ENCODE measurements around the gene SMS.
A peak's percentile ranks its signal among the peaks of the same experiment; 100 is the strongest.

The SMS gene

GRCh38 chrX:21985332-21985777 is 44.8 kb downstream of the SMS start:
- H3K27me3 Mint-ChIP-seq = no peaks in the 10 kb centered on the region
- no peaks in the 10 kb centered on the region for H3K9me3 Mint-ChIP-seq
- peak; percentile 80 for ATAC-seq
- no peak overlapping the region for H3K27ac Mint-ChIP-seq
- peak; percentile 47 to 63 for DNase-seq
- no peak overlapping the region for H3K4me3 Mint-ChIP-seq
- H3K4me1 Mint-ChIP-seq = peaks cover 28% of the 10 kb centered on the region

- Mint-ChIP-seq H3K4me1 (peaks cover 40% of the 10 kb centered on the region), H3K27ac (no peak overlapping the region), H3K9me3 (no peaks in the 10 kb centered on the region), H3K4me3 (no peak overlapping the region), H3K27me3 (no peaks in the 10 kb centered on the region)
- ATAC-seq (no peak), DNase-seq (no peak)
These were observed 46.1 kb downstream of the SMS start for GRCh38 chrX:21986596-21986995.

- Mint-ChIP-seq H3K27ac (peak overlapping the region; percentile 77 to 99), H3K4me1 (peaks cover 61% of the 10 kb centered on the region), H3K4me3 (no peak overlapping the region), H3K27me3 (no peaks in the 10 kb centered on the region), H3K9me3 (no peaks in the 10 kb centered on the region)
- peak; percentile 42 to 57 for DNase-seq
- peak; percentile 86 for ATAC-seq
These were observed 48.9 kb downstream of the SMS start for GRCh38 chrX:21989384-21989783.

DNA sequence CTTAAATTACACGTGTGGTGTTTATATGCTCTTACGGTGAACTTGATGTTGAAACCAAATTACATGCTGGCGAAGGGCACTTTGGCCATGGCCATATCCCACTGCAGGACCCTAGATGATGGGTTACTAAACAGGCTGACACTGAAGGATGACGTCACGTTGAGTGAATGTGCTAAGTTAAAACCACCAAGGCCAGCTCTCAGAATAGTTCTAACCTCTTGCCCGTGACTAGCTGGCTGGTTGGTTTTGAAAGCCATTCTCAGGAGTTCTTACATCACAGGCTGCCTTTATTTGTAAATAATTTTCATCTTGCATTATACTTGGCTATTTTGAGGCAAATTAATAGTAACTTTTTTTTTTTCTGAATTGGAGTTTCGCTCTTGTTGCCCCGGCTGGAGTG is 50.3 kb downstream of the SMS start:
- no peak overlapping the region for H3K4me3 Mint-ChIP-seq
- H3K4me1 Mint-ChIP-seq = peaks cover 74% of the 10 kb centered on the region
- H3K27ac Mint-ChIP-seq = no peak overlapping the region

GRCh38 chrX:21991504-21991903 is 51.0 kb downstream of the SMS start:
- no peak for DNase-seq
- no peak for ATAC-seq
- H3K27ac Mint-ChIP-seq = peak overlapping the region in 1 of 2 donors; percentile 71
- no peaks in the 10 kb centered on the region for H3K9me3 Mint-ChIP-seq
- no peaks in the 10 kb centered on the region for H3K27me3 Mint-ChIP-seq
- H3K4me3 Mint-ChIP-seq = no peak overlapping the region
- H3K4me1 Mint-ChIP-seq = peaks cover 80% of the 10 kb centered on the region

More for the DNA sequence above, 50.3 kb downstream of the SMS start:
- Mint-ChIP-seq H3K27me3 (no peaks in the 10 kb centered on the region), H3K9me3 (no peaks in the 10 kb centered on the region)
- ATAC-seq = no peak
- no peak for DNase-seq

GRCh38 chrX:21993265-21993664 is 52.8 kb downstream of the SMS start:
- DNase-seq (no peak), ATAC-seq (no peak)
- Mint-ChIP-seq H3K4me1 (peaks cover 91% of the 10 kb centered on the region), H3K9me3 (no peaks in the 10 kb centered on the region), H3K27me3 (no peaks in the 10 kb centered on the region), H3K4me3 (no peak overlapping the region), H3K27ac (peak overlapping the region in 1 of 2 donors; percentile 63)

DNA sequence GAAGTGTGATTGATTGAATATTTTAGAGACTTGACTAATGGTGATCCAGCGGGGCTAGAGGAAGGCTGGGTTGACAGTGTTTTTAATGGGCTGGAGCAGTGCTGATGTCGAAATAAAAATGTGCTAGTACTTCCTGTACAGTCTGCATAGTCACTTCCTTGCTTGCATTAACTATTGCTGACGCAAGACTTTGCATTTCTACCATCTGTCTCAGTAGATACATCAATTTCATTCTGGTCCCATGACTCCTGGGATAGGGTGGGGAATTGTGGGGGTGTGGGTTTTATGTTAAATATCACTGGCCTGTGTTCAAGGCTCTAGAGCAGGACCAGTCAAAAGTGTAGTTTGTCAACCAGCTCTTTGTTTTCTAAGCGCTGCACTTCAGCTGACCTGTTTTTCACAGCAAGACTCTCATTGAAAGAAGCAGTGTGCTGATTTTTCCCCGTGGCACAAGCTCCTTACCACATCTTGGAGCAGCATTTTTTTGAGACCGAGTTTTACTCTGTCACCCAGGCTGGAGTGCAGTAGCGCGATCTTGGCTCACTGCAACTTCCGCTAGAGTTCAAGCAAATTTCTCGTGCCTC is 56.5 kb downstream of the SMS start:
- Mint-ChIP-seq H3K9me3 (no peaks in the 10 kb centered on the region), H3K27ac (peak overlapping the region; percentile 72 to 88), H3K27me3 (no peaks in the 10 kb centered on the region), H3K4me1 (peaks cover 55% of the 10 kb centered on the region), H3K4me3 (no peak overlapping the region)
- peak; percentile 64 for ATAC-seq
- DNase-seq = no peak

GRCh38 chrX:21998037-21998436 is 57.5 kb downstream of the SMS start:
- ATAC-seq (no peak), DNase-seq (no peak)
- no peak overlapping the region for H3K27ac Mint-ChIP-seq
- peaks cover 0 to 4% of the 10 kb centered on the region in 2 donors for H3K9me3 Mint-ChIP-seq
- H3K4me1 Mint-ChIP-seq = peaks cover 58% of the 10 kb centered on the region
- H3K27me3 Mint-ChIP-seq = no peaks in the 10 kb centered on the region
- no peak overlapping the region for H3K4me3 Mint-ChIP-seq

DNA sequence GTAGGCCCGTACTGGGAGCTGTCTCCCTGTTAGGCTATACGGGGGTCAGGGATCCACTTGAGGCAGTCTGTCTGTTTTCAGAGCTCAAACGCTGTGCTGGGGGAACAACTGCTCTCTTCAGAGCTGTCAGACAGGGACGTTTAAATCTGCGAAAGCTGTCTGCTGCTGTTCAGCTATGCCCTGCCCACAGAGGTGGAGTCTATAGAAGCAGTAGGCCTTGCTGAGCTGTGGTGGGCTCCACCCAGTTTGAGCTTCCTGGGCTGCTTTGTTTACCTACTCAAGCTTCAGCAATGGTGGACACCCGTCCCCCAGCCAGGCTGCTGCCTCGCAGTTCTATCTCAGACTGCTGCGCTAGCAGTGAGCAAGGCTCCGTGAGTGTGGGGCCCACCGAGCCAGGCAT is 64.4 kb downstream of the SMS start:
- Mint-ChIP-seq H3K9me3 (peaks cover 0 to 10% of the 10 kb centered on the region in 2 donors), H3K4me3 (no peak overlapping the region), H3K27ac (no peak overlapping the region), H3K4me1 (peaks cover 52% of the 10 kb centered on the region), H3K27me3 (no peaks in the 10 kb centered on the region)
- ATAC-seq (no peak), DNase-seq (no peak)

- no peaks in the 10 kb centered on the region for H3K9me3 Mint-ChIP-seq
- H3K27ac Mint-ChIP-seq = no peak overlapping the region
- H3K4me3 Mint-ChIP-seq = no peak overlapping the region
- H3K27me3 Mint-ChIP-seq = no peaks in the 10 kb centered on the region
- no peak for ATAC-seq
- DNase-seq = no peak
- H3K4me1 Mint-ChIP-seq = peaks cover 27% of the 10 kb centered on the region
These were observed 71.5 kb downstream of the SMS start for GRCh38 chrX:22012051-22012450.

DNA sequence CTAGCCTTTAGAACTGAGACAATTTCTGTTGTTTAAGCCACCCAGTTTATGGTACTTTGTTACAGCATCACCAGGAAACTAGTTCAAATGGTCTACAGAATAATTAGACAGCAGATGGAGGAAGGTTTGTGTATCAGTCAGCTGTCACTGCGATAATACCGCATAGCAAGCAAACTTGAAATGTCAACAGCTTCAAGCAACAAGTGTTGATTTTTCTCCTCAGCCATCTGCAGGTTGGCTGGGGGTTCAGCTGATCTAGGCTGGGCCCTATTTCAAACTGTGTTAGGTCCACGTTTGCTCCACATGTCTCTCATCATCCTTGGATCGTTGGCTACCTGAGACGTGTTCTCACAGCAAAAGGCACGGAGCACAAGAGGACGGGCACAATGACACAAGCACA is 72.4 kb downstream of the SMS start:
- Mint-ChIP-seq H3K9me3 (no peaks in the 10 kb centered on the region), H3K4me1 (peaks cover 19% of the 10 kb centered on the region), H3K27me3 (no peaks in the 10 kb centered on the region), H3K27ac (no peak overlapping the region), H3K4me3 (no peak overlapping the region)
- ATAC-seq (no peak), DNase-seq (no peak)

GRCh38 chrX:22015139-22015750 is 74.7 kb downstream of the SMS start:
- no peaks in the 10 kb centered on the region for H3K27me3 Mint-ChIP-seq
- H3K27ac Mint-ChIP-seq = no peak overlapping the region
- peaks cover 13% of the 10 kb centered on the region for H3K4me1 Mint-ChIP-seq
- no peak overlapping the region for H3K4me3 Mint-ChIP-seq
- H3K9me3 Mint-ChIP-seq = no peaks in the 10 kb centered on the region
- DNase-seq (no peak), ATAC-seq (no peak)

DNA sequence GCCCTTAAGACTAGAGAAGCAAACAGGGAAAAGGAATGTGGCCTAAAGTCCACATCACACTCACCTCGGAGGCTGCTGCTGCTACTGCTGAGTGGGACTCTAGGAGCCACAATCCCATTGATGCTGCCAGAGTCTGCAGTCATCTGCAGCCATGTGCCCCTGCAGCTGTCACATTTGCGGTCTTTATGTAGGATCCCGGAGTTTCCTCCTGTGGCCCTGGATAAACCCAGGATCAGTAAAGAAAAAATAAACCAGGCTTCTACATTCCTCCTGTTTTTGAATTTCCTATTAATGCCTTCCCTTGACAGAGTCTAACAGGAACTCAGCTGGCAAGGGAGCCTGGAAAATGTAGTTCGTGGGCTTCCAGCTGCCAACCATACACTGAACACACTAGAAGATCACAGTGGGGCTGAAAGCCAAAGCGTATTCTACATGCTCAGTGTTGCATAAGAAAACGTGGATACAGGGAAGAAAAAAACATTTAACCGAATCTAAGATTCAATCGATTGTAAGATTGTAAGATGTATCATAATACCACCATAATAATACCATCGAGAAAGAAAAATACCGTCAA is 81.3 kb downstream of the SMS start:
- Mint-ChIP-seq H3K4me3 (no peak overlapping the region), H3K4me1 (peaks cover 10% of the 10 kb centered on the region), H3K27ac (no peak overlapping the region), H3K27me3 (no peaks in the 10 kb centered on the region), H3K9me3 (no peaks in the 10 kb centered on the region)
- no peak for DNase-seq
- ATAC-seq = no peak

DNA sequence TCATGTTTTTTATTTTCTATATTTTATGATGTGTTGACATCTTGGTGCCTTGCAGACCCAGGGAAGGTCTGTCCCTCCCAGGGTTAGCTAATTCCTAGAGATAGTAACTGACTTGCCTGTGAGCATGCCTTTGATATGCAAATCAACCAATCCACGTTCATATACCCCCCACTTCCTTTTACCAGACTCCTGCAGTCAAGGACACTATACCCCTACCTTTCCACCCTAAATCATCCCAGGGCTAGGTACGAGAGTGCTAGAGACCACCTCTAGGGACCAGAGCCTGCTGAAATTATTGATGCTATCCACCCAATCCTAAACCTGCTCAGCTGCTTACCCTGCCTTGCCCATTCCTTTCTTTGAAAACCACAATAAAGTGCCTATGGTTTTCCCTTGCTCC is 84.1 kb downstream of the SMS start:
- ATAC-seq (no peak), DNase-seq (no peak)
- H3K9me3 Mint-ChIP-seq = no peaks in the 10 kb centered on the region
- H3K27me3 Mint-ChIP-seq = no peaks in the 10 kb centered on the region
- H3K27ac Mint-ChIP-seq = no peak overlapping the region
- H3K4me1 Mint-ChIP-seq = peaks cover 23% of the 10 kb centered on the region
- no peak overlapping the region for H3K4me3 Mint-ChIP-seq

DNA sequence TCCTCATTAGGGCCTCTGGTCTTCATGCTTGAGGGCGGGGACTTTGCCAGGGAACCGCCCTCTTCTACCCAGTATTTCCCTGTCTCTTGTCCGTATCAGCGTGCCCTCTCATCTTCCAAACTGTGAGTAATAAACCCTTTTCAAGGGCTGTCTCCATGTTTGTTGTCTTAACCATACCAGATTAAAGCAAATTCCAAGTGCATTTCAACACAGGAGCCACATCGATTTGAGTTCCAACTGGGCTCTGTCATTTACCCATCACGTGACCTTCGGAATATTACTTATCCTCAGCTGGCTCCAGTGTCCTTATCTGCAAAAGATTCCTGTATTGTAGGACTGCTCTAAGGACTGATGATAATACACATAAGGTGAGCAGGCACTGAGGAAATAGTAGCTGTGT is 85.2 kb downstream of the SMS start:
- Mint-ChIP-seq H3K9me3 (no peaks in the 10 kb centered on the region), H3K27ac (no peak overlapping the region), H3K27me3 (no peaks in the 10 kb centered on the region), H3K4me3 (no peak overlapping the region), H3K4me1 (peaks cover 23% of the 10 kb centered on the region)
- DNase-seq = no peak
- ATAC-seq = no peak

DNA sequence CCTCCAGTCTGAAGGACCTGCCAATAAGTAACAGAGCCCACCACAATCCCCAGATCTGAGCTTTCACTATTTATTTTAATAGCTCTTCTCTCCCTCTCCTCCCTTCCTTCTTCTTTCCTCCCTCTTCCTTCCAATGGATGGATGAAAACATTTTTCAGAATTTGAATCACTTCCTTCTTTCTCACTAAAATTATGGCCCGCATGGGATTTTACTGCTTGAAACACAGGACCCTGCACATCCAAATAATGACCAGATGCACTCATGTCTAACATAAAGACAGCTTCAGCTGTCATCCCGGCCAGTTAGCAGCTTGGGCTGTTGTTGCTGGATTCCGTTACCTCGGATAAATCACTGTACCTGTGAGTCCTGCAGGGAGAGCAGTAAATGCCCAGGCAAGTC is 86.2 kb downstream of the SMS start:
- ATAC-seq = no peak
- no peak for DNase-seq
- Mint-ChIP-seq H3K4me3 (peak overlapping the region in 1 of 2 donors; percentile 21), H3K9me3 (no peaks in the 10 kb centered on the region), H3K27ac (no peak overlapping the region), H3K4me1 (peaks cover 23% of the 10 kb centered on the region), H3K27me3 (no peaks in the 10 kb centered on the region)
